Heart right ventricle (tissue), 16 donors: Measurements from ENCODE around the gene SPANXN4. TPM values are rescaled to one million over a fixed set of nuclear protein-coding genes. Genes with fewer than 3 reads are reported as not detected.

Experiments
- ATAC-seq, 8 donors: fragments of 200-7000 bp; cut with Tn5 transposase; one replicate each; pipeline ENCODE4 v1.9.1; 2020; ENCODE audit warnings: mild to moderate bottlenecking in 8 of 8, moderate library complexity in 8 of 8, moderate number of reproducible peaks in 1 of 8
- DNase-seq, 2 donors: peaks; one replicate each; pipeline ENCODE4 v3.0.0-alpha.2; 2020
- H3K27ac ChIP-seq, 10 donors: fragments of 200-600 bp; sonication (generic) in 2 of 10; one replicate each; pipeline versions ENCODE4 v1.5.0 to v1.8.0; 2020 to 2022; ENCODE audit warnings: mild to moderate bottlenecking in 3 of 10
- H3K27me3 ChIP-seq, 7 donors: fragments of 200-600 bp; one replicate each; pipeline ENCODE4 v1.8.0; 2021 to 2022; ENCODE audit warnings: mild to moderate bottlenecking in 2 of 7
- H3K36me3 ChIP-seq, 9 donors: fragments of 200-600 bp; sonication (generic) in 1 of 9; one replicate each; pipeline versions ENCODE4 v1.5.0 to v1.8.0; 2020 to 2022; ENCODE audit warnings: mild to moderate bottlenecking in 2 of 9
- H3K4me1 ChIP-seq, 9 donors: fragments of 200-600 bp; sonication (generic) in 1 of 9; one replicate each; pipeline versions ENCODE4 v1.5.0 to v1.8.0; 2020 to 2022; ENCODE audit warnings: mild to moderate bottlenecking in 4 of 9
- H3K4me3 ChIP-seq, 10 donors: fragments of 200-600 bp; sonication (generic) in 2 of 10; one replicate each; pipeline versions ENCODE4 v1.5.0 to v1.8.0; 2020 to 2022; ENCODE audit warnings: mild to moderate bottlenecking in 7 of 10, moderate library complexity in 2 of 10
- H3K9me3 ChIP-seq, 11 donors: fragments of 200-600 bp in 10 of 11; sonication (generic) in 2 of 11; one replicate each; pipeline versions ENCODE4 v1.5.0 to v1.8.0; 2013 to 2022; ENCODE audit warnings: mild to moderate bottlenecking in 2 of 11, control low read depth in 1 of 11, moderate library complexity in 1 of 11
- WGBS, 2 donors: extraction: QIAGEN DNeasy Blood & Tissue Kit; methylation state at CpG; one replicate each; pipeline ENCODE4 v1.1.7; 2013; ENCODE audit warnings: inconsistent platforms in 1 of 2; 5-methylcytosine and 5-hydroxymethylcytosine counted together
- intact Hi-C, 10 donors: fragments of 100-400 bp; cut with DNase I; formaldehyde crosslinking; loops; one replicate each; pipeline versions ENCODE4 v1.11.1 to v1.14.2; 2022
- polyA plus RNA-seq, 2 donors: library from polyadenylated mRNA; stranded (reverse); fragments of 200-250 nt; gene quantifications; one replicate each; pipeline ENCODE4 v1.2.3, GENCODE V29; 2013
- total RNA-seq, 10 donors: library from RNA; stranded (reverse); fragmentation: NEBNext Ultra II Directional in 3 of 10; extraction: Animal tissue kit (Norgen Biotek cat#: 25700) in 3 of 10; gene quantifications; one replicate each; pipeline versions ENCODE4 v1.2.1 to v1.2.4, GENCODE V29; 2021 to 2023
- TF ChIP-seq, protein P1 (sequence below), 9 donors: fragments of 200-600 bp; sonication (generic) in 2 of 9; IDR thresholded peaks; one replicate each; pipeline versions ENCODE4 v1.5.0 to v1.8.0; 2021 to 2022; ENCODE audit warnings: antibody characterized with exemption in 9 of 9, mild to moderate bottlenecking in 5 of 9, moderate library complexity in 1 of 9
- donor health status: Arrhythmogenic right ventricular cardiomyopathy.
- donor health status: ischemic (EF 13 %, LVEDD 7.1; RV severe dilation, severe dysfunction).
- donor health status: healthy with polysubstance abuse.
- donor health status: DM: no; HTN: yes; CAD: no.
- donor health status: DM: no; HTN: no; CAD: no.
- donor health status: ischemic (EF 25% LVEDD 6.9; RV normal size, moderate dysfunction).
- donor health status: ischemic (EF 25% LVEDD 5.7; RV mildly dilated, moderate dysfunction).
- donor health status: healthy.
- donor health status: DM: yes; HTN: yes; CAD: no.
- donor health status: Ischemic cardiomyopathy.
- donor health status: ischemic (EF 35%, LVEDD 5.7; RV mildly dilated, moderate dysfunction).
- donor health status: nonischemic (EF 11% LVEDD 7.7; RV severe dilation, severe dysfunction).
- donor health status: DM: yes; HTN: yes; CAD: no.
- donor health status: PGD.
- donor health status: ischemic (EF 29% LVEDD 5.4; RV normal size, mild dysfunction).
- donor health status: nonischemic (EF 23%, LVEDD 6.1; RV moderate dilation, normal function).

SPANXN4 gene
- total and polyA plus RNA-seq, 12 donors: not detected

DNA sequence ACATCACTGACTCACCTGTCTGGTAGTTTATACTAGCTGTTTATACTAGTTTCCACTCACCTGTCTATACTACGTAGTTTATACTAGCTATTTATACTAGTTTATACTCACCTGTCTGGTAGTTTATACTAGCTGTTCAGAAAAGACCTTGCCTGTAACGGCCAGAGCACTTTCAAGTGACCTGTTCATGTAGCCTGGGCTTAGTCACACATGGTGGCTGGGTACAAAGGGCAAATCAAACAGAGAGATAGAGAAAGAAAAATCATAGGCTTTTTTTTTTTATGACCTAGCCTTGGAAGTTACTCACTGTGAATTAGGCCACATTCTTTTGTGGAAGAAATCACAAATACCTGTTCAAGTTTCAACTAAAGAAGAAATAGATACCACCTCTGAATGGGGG, 30.7 kb upstream of the SPANXN4 start:
- WGBS, 2 donors: 32 to 67% methylated on average over 2 of the region's 2 CpGs
- TF ChIP-seq, protein P1, sequence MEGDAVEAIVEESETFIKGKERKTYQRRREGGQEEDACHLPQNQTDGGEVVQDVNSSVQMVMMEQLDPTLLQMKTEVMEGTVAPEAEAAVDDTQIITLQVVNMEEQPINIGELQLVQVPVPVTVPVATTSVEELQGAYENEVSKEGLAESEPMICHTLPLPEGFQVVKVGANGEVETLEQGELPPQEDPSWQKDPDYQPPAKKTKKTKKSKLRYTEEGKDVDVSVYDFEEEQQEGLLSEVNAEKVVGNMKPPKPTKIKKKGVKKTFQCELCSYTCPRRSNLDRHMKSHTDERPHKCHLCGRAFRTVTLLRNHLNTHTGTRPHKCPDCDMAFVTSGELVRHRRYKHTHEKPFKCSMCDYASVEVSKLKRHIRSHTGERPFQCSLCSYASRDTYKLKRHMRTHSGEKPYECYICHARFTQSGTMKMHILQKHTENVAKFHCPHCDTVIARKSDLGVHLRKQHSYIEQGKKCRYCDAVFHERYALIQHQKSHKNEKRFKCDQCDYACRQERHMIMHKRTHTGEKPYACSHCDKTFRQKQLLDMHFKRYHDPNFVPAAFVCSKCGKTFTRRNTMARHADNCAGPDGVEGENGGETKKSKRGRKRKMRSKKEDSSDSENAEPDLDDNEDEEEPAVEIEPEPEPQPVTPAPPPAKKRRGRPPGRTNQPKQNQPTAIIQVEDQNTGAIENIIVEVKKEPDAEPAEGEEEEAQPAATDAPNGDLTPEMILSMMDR (IDR thresholded peaks at IDR 0.05): no peak
- DNase-seq: no peak

DNA sequence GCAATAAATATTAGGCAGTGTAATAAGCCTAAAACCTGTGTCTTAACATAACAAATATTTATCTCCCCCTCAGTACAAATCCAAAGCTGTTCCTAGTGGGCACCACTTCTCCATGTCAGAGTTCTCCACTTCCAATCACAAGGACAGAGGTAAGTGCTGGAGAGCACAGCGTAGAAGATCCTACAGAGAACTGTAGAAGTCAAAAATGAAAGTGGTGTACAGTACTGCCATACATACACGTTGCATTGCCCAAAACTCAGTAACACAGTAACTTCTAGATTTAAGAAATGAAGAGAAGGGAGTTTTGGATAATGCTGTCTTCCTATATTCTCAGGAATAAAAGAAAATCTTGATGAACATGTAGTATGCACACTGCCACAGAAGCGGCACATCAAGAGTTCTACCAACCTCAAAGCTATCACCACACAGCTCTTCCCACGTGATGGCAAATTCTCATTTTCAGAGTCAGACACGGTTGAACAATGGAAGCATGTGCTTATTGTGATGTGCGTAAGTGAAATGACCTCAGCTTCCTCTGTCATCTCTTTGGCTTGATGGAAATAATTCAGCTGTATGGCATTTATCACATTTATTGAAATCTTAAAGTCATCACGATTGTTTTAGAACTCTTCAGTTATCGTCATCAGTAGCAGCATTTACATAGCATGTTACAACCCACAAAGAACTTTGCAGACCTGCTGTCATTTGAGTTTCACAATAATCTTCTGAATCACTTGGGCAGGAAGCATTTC, 27.1 kb upstream of the SPANXN4 start:
- intact Hi-C loops: no loop called here
- DNase-seq: no peak
- Histone ChIP-seq H3K4me1 (no peaks in the 10 kb centered on the region), H3K4me3 (no peak overlapping the region), H3K36me3 (no peaks in the 10 kb centered on the region), H3K9me3 (peaks cover 0 to 12% (median 0%) of the 10 kb centered on the region in 11 donors), H3K27me3 (no peaks in the 10 kb centered on the region), H3K27ac (no peak overlapping the region)
- no peak for ATAC-seq
- WGBS, 2 donors: 71 to 83% methylated on average over 8 of the region's 8 CpGs
- TF ChIP-seq, protein P1 (IDR thresholded peaks at IDR 0.05): no peak

More for the DNA sequence above, 30.7 kb upstream of the SPANXN4 start:
- ATAC-seq: no peak
- Histone ChIP-seq H3K9me3 (peaks cover 0 to 12% (median 0%) of the 10 kb centered on the region in 11 donors), H3K27ac (no peak overlapping the region), H3K27me3 (no peaks in the 10 kb centered on the region), H3K36me3 (no peaks in the 10 kb centered on the region), H3K4me3 (no peak overlapping the region), H3K4me1 (no peaks in the 10 kb centered on the region)
- intact Hi-C loops: no loop called here

DNA sequence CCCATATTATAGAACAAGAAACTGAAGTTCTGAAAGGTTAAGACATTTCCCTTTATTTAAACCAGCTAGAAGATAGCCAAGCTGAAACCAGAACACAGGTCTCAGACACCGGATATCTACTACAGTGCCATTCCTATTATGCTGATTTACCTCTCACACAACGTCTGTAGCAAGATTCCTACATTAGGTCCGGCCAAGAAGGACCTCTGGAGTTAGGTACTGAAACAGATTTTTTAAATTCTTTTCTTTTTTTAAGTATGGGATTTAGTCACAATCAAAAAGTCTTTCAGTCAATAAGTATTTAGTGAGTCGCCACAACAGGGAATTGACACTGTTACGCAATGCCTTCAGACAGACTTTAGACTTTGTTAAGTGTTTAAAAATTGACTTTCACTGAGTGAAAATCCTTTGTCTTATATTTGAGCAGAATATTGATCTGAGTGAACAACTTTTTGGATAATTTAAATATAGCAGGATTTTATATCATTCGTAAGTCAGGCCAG, 26.5 kb upstream of the SPANXN4 start:
- Histone ChIP-seq H3K27me3 (no peaks in the 10 kb centered on the region), H3K9me3 (peaks cover 0 to 12% (median 0%) of the 10 kb centered on the region in 11 donors), H3K36me3 (no peaks in the 10 kb centered on the region), H3K4me1 (no peaks in the 10 kb centered on the region), H3K4me3 (no peak overlapping the region), H3K27ac (no peak overlapping the region)
- TF ChIP-seq, protein P1 (IDR thresholded peaks at IDR 0.05): no peak
- no peak for DNase-seq
- whole genome bisulfite sequencing, 2 donors: 76 to 81% methylated on average over 6 of the region's 6 CpGs
- ATAC-seq: no peak
- intact Hi-C loops: no loop called here

DNA sequence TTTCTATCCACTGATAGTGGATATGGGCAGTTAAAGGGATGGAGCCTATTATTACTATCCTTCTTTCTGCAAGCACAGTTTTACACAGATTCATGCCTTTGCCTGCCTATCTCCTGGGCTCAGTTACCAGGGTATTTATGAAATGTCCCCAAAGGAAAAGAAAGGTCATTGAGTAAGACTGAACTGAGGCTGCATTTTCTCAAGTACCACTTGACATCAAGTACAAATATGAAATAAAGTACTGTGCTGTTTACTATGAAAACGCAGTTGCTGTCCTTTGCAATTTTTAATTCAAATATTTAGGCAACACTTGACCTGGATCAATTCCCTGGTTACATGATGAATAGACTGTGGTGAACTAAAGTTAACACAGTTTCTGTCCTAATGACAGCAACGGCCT, 23.5 kb upstream of the SPANXN4 start:
- Histone ChIP-seq H3K27ac (no peak overlapping the region), H3K27me3 (no peaks in the 10 kb centered on the region), H3K4me3 (no peak overlapping the region), H3K9me3 (no peaks in the 10 kb centered on the region), H3K36me3 (no peaks in the 10 kb centered on the region), H3K4me1 (no peaks in the 10 kb centered on the region)
- WGBS, 2 donors: 72 to 83% methylated on average over 2 of the region's 2 CpGs
- DNase-seq (no peak), ATAC-seq (no peak)
- TF ChIP-seq, protein P1 (IDR thresholded peaks at IDR 0.05): no peak
- intact Hi-C loops: no loop called here
